HG03159 (cell line): Measurements from ENCODE around the gene EPB41L3.

ENCODE experiments used
- ATAC-seq: cut with Tn5 transposase; IDR thresholded peaks from one replicate; pipeline ENCODE4 v1.9.1; 2021; ENCODE audit warnings: mild to moderate bottlenecking, moderate library complexity; ENCODE audit not compliant: unreplicated experiment

EPB41L3 gene

GRCh38 chr18:5419030-5419429 is 124.8 kb downstream of the EPB41L3 start:
- no peak for ATAC-seq

- no peak for ATAC-seq
These were observed 126.5 kb downstream of the EPB41L3 start for GRCh38 chr18:5417342-5417741.

DNA sequence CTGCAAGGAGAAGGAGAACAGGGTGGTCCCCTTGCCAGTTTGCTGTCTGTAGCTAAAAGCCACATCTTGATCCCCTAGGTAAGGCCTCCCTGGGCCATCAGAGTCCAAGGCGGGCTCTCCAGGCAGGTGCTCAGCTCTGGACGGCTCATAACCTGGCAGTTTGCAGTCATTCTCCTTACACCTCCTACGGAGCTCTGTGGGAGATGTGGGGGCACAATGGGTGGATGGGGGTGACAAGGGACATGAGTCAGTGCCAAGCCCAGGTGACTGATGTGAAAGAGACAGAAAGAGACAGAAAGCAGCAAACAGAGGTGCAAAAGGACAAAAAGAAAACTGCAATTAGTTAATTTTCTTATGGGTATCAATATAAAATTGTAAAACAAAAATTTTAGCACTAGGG is 127.7 kb downstream of the EPB41L3 start:
- no peak for ATAC-seq

GRCh38 chr18:5415665-5416064 is 128.1 kb downstream of the EPB41L3 start:
- ATAC-seq: no peak

DNA sequence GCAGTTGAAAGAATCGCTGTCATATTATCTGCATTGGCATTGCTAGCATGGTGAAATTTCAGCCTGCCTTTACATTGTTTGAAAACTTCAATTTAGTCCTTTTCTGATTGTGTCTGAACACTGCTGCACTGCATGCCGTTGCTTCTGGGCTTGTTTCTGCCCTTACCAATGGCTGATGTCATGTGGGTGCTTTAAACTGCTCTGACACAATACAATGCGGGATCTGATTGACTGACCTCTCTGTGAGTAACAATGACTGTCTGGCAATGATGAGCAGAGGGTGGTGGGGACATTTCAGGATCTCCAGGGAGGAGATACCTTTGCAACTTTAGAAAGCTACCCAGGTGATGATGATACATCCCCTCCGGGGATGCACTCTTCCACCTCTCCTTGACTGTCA is 128.8 kb downstream of the EPB41L3 start:
- no peak for ATAC-seq

DNA sequence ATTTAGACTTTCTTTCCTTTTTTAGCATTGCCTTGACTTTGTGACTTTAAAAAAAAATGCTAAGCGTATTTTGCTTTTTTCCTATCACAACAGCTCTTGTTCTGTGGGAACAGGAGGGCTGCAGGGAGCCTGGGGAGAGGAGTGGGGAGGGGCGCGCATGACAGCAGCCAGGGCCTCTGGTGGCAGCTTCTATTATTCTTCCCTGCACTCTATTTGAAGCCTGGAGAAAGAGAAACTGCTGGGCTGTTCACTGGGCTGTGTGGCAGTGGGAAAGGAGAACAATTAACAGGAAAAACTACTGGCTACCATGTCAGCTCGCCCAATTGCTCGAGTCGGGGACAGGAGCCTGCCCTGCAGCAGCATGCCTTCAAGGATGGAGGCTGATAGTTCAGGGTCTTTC is 129.3 kb downstream of the EPB41L3 start:
- no peak for ATAC-seq

DNA sequence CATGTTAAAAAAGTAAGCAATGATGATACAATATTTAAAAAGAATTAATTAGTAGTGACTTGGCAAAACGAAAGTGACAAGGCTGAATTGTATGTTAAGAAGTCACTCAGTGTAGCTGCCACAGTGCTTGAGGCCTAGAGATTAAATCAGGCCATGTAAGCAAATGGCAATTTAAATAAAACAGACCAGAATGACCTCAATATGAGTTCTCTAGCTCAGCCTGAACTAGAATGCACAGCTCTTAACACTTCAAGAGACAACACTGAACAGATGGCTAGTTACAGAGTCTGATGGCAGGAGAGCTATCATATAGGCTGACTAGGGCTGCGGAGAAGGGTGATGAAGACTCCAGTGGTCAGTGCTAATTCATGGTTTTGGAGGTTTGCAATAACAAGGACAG is 130.3 kb downstream of the EPB41L3 start:
- ATAC-seq: no peak

GRCh38 chr18:5410582-5410981 is 133.2 kb downstream of the EPB41L3 start:
- ATAC-seq: no peak

DNA sequence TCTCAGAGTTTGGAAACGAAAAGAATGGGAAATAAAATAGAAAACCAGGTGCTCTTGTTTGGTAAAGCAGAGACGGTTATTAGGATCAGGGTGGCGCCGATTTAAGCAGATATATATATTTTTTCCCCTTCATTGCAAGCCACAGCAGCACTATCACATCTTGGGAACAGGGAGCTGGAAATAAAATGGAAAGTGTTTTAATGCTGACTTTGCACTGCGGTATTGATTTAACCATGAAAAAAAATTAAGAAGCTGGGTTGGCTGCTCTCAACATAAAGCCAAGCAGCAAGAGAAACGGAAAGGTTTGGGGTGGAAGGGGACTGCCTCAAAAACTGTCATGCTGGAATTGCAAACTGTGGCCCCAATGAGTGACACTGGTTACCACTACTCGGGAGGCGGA is 145.5 kb downstream of the EPB41L3 start:
- no peak for ATAC-seq

- no peak for ATAC-seq
These were observed 146.7 kb downstream of the EPB41L3 start for GRCh38 chr18:5397102-5397501.

GRCh38 chr18:5395860-5396448 is 147.8 kb downstream of the EPB41L3 start:
- peak; percentile 49 for ATAC-seq

GRCh38 chr18:5393779-5394178 is 150.0 kb downstream of the EPB41L3 start:
- ATAC-seq: no peak

DNA sequence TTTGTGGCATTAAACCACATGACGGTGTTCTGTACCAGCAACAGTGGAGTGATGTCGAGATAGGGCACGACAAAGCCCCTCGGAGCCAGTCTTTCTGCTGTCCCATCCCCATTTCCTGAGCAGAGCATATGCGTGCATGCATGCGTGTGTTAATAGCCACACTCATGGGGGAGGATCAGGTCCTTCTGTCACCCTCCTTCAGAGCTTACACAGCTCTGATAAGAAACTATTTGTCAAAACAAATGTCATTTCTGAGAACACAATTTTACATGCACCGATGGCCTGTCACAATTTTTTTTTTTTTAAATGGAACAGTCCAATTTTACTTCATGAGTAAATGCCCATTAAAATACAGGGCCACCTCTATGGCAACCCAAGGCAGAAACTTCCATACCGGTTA is 152.4 kb downstream of the EPB41L3 start:
- no peak for ATAC-seq

DNA sequence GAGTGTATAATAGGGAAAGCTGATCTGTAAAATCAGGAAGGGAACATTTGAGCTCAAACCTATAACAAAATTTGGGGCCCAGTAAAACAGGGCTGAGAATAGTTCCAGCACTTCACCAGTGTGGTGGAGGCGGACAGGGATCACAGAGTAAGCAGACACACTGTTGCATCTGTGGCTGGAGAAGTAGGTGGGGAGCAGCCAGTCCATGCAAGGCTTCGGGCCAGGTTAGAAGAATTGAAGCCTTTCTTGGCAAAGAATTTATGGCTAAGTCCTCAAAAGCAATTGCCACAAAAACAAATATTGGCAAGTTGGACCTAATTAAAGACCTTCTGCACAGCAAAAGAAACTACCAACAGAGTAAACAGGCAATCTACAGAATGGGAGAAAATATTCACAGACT is 154.4 kb downstream of the EPB41L3 start:
- ATAC-seq: no peak

DNA sequence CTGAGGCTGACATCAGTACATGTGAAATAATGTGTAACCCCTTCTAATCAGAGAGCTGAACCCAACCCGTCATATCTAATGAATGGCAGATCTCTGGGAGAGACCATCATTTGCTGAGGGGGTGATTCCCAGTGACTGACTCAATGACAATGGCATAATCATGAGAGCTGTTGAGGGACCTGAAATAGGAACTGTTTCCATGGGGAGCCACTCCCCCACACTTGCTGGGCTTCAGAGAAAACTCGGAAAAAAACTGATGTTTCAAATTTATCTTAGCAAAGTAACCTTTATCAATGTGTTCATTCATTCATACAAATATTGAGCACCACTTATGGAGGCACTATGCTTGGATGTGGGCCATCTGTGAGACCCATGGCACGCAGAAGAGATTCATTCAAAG is 154.9 kb downstream of the EPB41L3 start:
- no peak for ATAC-seq

- ATAC-seq: no peak
These were observed 163.2 kb downstream of the EPB41L3 start for GRCh38 chr18:5380586-5380985.

DNA sequence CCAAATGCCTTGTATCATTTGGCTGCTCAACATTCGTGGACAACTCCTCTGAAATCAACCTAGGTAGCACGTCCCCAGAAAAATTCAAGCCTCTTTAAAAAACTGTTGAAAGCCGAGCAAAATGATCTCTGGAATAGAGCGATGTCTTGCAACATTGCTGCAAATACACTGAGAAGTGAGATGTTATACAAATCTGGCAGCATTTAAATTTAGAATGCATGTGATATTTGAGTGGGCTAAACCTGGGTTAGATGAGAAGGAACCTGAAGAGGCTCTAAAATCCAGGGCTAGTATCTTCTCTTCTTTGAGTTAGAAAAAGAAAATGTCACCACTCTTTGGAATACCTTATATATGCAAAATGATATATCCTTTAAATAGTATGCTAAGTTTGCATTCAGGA is 166.8 kb downstream of the EPB41L3 start:
- no peak for ATAC-seq

DNA sequence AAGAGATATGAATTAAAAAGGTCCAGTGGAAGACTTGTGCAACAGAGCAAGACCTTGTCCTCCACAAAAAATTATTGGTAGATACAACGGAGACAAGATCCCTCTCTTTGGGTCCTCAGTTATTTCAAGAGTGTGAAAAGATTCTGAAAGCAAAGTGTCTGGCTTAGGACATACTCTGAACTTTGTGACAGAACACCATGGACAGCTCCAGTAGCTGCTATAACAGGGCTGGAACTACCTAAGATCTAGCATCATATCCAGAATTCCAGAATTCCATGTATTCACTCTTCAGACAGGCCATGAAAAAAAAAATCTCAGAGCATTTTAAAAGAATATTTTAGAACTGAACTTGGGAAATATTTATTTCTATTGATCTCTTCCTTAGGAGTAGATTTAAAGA is 173.5 kb downstream of the EPB41L3 start:
- no peak for ATAC-seq

- no peak for ATAC-seq
These were observed 174.3 kb downstream of the EPB41L3 start for GRCh38 chr18:5369513-5369912.

DNA sequence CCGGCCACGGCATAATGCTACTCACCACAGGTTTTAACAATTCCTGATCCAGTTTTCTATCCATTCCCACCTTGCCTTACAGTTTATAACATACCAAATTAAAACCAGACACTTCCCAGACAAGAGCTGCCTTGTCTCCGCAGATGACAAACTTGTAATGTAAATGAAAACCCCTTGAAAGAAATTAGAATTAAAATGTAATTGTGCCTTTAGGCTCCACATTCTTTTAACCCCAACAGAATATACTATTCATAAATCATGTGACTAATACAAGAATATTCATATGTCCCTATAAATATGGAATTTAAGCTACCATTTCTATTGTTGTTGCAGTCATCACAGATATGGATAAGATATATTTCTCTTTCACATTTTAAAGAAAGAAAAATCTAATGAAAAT is 178.4 kb downstream of the EPB41L3 start:
- no peak for ATAC-seq

GRCh38 chr18:5350636-5351035 is 193.2 kb downstream of the EPB41L3 start:
- no peak for ATAC-seq
